ENCODE results near the gene KRR1. TPM values are rescaled to one million over a fixed set of nuclear protein-coding genes. Genes with fewer than 3 reads are reported as not detected.
A peak's percentile ranks its signal among the peaks of the same experiment; 100 is the strongest.

KRR1 gene
- total RNA-seq, 1 donor from 2014 or later, result 71.2 TPM

GRCh38 chr12:75507086-75507485, 4.3 kb downstream of the KRR1 start:
- Mint-ChIP-seq H3K36me3 (ENCODE audit: insufficient read depth) (peaks cover 4% of the 10 kb centered on the region), H3K4me1 (ENCODE audit: low read depth) (peaks cover 29% of the 10 kb centered on the region), H3K4me3 (ENCODE audit: low read depth) (no peak overlapping the region), H3K9me3 (ENCODE audit: low read depth) (no peaks in the 10 kb centered on the region), H3K27me3 (no peaks in the 10 kb centered on the region), H3K27ac (no peak overlapping the region)
- TF ChIP-seq, protein P1, sequence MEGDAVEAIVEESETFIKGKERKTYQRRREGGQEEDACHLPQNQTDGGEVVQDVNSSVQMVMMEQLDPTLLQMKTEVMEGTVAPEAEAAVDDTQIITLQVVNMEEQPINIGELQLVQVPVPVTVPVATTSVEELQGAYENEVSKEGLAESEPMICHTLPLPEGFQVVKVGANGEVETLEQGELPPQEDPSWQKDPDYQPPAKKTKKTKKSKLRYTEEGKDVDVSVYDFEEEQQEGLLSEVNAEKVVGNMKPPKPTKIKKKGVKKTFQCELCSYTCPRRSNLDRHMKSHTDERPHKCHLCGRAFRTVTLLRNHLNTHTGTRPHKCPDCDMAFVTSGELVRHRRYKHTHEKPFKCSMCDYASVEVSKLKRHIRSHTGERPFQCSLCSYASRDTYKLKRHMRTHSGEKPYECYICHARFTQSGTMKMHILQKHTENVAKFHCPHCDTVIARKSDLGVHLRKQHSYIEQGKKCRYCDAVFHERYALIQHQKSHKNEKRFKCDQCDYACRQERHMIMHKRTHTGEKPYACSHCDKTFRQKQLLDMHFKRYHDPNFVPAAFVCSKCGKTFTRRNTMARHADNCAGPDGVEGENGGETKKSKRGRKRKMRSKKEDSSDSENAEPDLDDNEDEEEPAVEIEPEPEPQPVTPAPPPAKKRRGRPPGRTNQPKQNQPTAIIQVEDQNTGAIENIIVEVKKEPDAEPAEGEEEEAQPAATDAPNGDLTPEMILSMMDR (IDR thresholded peaks at IDR 0.05; ENCODE audit: unreplicated experiment), result no peak
- no peak for DNase-seq (ENCODE audit: low spot score, unreplicated experiment)

DNA sequence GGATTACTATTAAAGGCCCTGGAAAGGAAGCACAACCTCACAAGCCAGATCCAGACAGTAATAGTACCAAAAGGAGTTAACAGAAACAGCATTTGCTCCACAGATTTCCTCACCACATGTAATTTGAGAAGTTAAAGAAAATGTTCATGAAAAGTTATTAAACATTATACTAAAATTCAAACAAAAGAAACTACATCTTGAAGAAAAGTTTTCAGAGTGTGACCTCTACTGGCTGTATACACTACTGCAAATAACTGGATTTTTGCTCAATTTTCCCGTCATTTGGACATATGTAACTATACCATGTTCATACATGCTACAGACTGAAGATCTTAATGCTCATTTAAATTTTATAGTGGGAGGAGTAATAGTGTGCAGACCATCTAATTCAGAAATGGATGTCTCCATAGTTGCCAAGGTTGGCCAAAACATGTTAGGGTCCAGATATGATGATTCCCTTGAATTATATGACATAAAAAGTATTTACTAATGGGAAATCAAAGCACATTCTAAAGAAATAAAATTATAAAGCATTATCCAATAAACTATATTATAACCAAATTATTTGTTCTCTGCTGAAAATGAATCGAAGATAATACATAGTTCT, 5.6 kb downstream of the KRR1 start:
- Mint-ChIP-seq H3K4me3 (ENCODE audit: low read depth) (no peak overlapping the region), H3K9me3 (ENCODE audit: low read depth) (no peaks in the 10 kb centered on the region), H3K36me3 (ENCODE audit: insufficient read depth) (peaks cover 7% of the 10 kb centered on the region), H3K27me3 (no peaks in the 10 kb centered on the region), H3K27ac (no peak overlapping the region), H3K4me1 (ENCODE audit: low read depth) (peaks cover 25% of the 10 kb centered on the region)
- TF ChIP-seq, protein P1 (IDR thresholded peaks at IDR 0.05; ENCODE audit: unreplicated experiment), result peak; percentile 69
- DNase-seq (ENCODE audit: low spot score, unreplicated experiment), result no peak

- no peak for DNase-seq (ENCODE audit: low spot score, unreplicated experiment)
- H3K4me3 Mint-ChIP-seq (ENCODE audit: low read depth), result no peak overlapping the region
- peaks cover 7% of the 10 kb centered on the region for H3K36me3 Mint-ChIP-seq (ENCODE audit: insufficient read depth)
- no peaks in the 10 kb centered on the region for H3K27me3 Mint-ChIP-seq
- no peak overlapping the region for H3K27ac Mint-ChIP-seq
- peaks cover 14% of the 10 kb centered on the region for H3K4me1 Mint-ChIP-seq (ENCODE audit: low read depth)
- no peaks in the 10 kb centered on the region for H3K9me3 Mint-ChIP-seq (ENCODE audit: low read depth)
- TF ChIP-seq, protein P1 (IDR thresholded peaks at IDR 0.05; ENCODE audit: unreplicated experiment), result no peak
Measured at GRCh38 chr12:75503866-75504265, 7.5 kb downstream of the KRR1 start.

DNA sequence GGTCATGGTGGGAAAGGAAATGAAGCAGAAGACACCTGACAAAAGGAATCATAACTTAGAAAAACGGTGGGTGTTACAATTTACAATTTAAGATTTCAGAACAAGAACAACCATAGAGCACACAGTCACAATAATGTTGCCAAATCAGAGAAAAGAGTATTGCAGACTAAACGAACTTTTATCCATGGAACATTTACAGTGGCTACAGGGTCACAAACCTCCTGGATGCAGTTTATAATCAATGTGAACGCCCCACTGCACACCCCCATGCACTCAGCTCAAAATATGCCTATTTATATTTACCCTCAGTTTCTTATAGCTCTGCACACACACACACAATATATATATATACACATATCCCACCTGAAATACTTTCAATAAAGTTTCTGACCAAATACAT, 8.0 kb downstream of the KRR1 start:
- Mint-ChIP-seq H3K4me3 (ENCODE audit: low read depth) (no peak overlapping the region), H3K9me3 (ENCODE audit: low read depth) (no peaks in the 10 kb centered on the region), H3K27me3 (no peaks in the 10 kb centered on the region), H3K27ac (no peak overlapping the region), H3K36me3 (ENCODE audit: insufficient read depth) (peaks cover 9% of the 10 kb centered on the region), H3K4me1 (ENCODE audit: low read depth) (peaks cover 14% of the 10 kb centered on the region)
- DNase-seq (ENCODE audit: low spot score, unreplicated experiment), result no peak
- TF ChIP-seq, protein P1 (IDR thresholded peaks at IDR 0.05; ENCODE audit: unreplicated experiment), result no peak

DNA sequence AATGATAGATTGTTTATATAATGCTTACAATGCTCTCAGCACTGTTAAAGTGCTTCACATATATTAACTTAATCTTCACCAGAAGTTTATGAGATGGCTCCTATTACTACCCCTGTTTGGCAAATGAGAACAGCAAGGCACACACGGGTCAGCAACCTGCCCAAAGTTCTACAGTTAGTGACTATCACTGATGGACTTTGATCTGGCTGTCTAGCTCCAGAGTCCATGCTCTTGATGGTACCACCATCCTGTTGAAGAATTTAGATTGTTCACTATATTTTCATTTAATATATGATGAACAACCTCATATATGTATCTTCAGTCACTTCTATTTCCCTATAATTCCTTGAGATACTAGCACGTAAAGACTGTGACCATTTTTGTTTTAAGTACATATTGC, 20.2 kb downstream of the KRR1 start:
- Mint-ChIP-seq H3K4me1 (ENCODE audit: low read depth) (no peaks in the 10 kb centered on the region), H3K36me3 (ENCODE audit: insufficient read depth) (peaks cover 2% of the 10 kb centered on the region), H3K4me3 (ENCODE audit: low read depth) (no peak overlapping the region), H3K9me3 (ENCODE audit: low read depth) (no peaks in the 10 kb centered on the region), H3K27me3 (no peaks in the 10 kb centered on the region), H3K27ac (no peak overlapping the region)
- TF ChIP-seq, protein P1 (IDR thresholded peaks at IDR 0.05; ENCODE audit: unreplicated experiment), result no peak
- no peak for DNase-seq (ENCODE audit: low spot score, unreplicated experiment)
